ENCODE measurements around the gene TMC8.

DNA sequence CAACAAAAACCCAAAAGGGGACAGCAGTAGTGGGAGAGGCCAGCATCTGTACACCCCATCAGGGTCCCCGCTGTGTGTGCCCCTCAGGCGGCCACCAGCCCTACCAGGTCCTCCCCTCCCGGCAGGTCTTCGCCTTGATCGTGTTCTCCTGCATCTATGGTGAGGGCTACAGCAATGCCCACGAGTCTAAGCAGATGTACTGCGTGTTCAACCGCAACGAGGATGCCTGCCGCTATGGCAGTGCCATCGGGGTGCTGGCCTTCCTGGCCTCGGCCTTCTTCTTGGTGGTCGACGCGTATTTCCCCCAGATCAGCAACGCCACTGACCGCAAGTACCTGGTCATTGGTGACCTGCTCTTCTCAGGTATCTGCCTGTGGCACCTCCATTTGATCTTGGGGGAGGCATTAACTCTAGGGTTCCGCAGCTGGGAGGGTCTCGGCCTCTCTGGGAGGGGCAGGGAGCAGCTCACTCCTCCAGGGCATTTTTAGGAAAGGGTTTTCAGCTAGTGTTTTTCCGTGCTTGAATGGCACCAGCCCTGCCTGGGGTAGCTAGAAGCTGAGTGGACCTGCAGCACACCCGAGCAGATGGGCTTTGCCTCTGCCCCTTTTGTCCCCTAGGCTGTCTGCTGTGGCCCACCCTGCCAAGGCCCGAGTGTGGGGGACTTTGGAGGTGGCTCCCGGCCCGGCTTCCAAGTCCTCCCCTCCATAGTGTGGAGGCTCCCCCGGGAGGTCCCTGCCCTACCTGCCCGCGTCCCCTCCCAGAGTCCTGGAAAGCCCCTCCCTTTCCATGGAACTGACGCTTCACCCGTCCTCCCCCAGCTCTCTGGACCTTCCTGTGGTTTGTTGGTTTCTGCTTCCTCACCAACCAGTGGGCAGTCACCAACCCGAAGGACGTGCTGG, 40.4 kb downstream of the TMC8 start:
- TF ChIP-seq, protein P1, sequence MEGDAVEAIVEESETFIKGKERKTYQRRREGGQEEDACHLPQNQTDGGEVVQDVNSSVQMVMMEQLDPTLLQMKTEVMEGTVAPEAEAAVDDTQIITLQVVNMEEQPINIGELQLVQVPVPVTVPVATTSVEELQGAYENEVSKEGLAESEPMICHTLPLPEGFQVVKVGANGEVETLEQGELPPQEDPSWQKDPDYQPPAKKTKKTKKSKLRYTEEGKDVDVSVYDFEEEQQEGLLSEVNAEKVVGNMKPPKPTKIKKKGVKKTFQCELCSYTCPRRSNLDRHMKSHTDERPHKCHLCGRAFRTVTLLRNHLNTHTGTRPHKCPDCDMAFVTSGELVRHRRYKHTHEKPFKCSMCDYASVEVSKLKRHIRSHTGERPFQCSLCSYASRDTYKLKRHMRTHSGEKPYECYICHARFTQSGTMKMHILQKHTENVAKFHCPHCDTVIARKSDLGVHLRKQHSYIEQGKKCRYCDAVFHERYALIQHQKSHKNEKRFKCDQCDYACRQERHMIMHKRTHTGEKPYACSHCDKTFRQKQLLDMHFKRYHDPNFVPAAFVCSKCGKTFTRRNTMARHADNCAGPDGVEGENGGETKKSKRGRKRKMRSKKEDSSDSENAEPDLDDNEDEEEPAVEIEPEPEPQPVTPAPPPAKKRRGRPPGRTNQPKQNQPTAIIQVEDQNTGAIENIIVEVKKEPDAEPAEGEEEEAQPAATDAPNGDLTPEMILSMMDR (IDR thresholded peaks at IDR 0.05) = no peak
- TF ChIP-seq POLR2AphosphoS5 (IDR thresholded peaks at IDR 0.05) = no peak
